ENCODE measurements around the gene NOP9.

DNA sequence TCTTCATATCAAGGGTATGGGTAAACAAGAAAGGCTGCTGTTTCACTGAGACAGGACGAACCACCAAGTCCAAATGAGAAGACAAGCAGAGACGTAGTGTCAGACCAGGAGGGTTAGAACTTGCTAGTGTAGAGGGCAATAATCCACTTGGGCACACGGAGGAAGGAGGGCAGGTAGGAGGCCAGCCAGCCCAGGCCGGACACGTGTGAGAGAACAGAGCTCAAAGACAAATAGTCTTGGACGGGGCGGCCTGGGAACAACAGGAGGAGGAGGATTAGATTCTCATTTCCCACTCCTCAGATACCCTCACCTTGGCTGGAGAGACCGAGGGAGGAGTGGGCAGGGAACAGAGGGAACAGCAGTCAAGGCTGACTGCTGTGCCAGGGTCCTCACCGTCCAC, 8.9 kb upstream of the NOP9 start:
- TF ChIP-seq, protein P1, sequence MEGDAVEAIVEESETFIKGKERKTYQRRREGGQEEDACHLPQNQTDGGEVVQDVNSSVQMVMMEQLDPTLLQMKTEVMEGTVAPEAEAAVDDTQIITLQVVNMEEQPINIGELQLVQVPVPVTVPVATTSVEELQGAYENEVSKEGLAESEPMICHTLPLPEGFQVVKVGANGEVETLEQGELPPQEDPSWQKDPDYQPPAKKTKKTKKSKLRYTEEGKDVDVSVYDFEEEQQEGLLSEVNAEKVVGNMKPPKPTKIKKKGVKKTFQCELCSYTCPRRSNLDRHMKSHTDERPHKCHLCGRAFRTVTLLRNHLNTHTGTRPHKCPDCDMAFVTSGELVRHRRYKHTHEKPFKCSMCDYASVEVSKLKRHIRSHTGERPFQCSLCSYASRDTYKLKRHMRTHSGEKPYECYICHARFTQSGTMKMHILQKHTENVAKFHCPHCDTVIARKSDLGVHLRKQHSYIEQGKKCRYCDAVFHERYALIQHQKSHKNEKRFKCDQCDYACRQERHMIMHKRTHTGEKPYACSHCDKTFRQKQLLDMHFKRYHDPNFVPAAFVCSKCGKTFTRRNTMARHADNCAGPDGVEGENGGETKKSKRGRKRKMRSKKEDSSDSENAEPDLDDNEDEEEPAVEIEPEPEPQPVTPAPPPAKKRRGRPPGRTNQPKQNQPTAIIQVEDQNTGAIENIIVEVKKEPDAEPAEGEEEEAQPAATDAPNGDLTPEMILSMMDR (IDR thresholded peaks at IDR 0.05; ENCODE audit: poor library complexity) = no peak
- TF ChIP-seq EZH2 (IDR thresholded peaks at IDR 0.05; ENCODE audit: borderline replicate concordance) = no peak

Data from hepatocyte (in vitro differentiated cells).